HG03060 (cell line): ENCODE measurements around the gene CPA3.

Experiments
- ATAC-seq: cut with Tn5 transposase; IDR thresholded peaks from one replicate; pipeline ENCODE4 v1.9.1; 2021; ENCODE audit warnings: low read depth, moderate number of reproducible peaks; ENCODE audit not compliant: unreplicated experiment

The CPA3 gene

DNA sequence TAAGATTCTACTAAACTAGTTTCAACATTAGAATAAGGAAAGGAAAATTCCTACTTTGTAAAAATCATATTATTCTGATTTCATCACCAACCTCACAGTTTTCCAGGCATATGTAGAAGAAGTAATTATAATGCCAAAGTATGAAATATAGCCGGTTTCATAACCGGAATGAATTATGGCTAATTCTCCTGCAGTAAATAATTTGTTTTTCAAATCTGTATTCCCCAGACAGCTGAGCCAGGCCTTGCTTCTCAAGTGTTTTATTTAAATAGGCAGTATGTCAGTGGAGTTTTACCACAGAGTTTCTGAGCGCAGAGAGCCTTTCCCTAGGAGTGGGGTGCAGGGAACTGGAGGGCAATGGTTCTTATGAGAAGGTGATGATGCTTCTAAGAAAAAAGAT lies 8.7 kb upstream of the CPA3 start:
- no peak for ATAC-seq

DNA sequence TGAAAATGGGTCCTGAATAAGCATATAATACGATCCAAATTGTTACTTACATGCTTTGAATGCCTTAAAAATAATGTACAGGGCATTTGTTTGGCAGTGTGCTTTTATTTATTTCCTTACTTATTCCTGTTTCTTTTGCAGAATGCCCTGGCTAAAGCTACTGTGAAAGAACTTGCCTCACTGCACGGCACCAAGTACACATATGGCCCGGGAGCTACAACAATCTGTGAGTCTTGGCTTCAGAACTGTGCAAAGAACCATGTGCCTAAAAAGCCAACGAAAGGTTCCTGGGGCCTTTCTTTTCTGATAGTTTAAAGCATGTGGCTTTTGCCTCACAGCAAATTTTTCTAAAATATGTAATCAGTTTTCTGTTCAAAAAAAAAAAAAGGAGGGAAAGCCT lies 7.8 kb upstream of the CPA3 start:
- no peak for ATAC-seq

DNA sequence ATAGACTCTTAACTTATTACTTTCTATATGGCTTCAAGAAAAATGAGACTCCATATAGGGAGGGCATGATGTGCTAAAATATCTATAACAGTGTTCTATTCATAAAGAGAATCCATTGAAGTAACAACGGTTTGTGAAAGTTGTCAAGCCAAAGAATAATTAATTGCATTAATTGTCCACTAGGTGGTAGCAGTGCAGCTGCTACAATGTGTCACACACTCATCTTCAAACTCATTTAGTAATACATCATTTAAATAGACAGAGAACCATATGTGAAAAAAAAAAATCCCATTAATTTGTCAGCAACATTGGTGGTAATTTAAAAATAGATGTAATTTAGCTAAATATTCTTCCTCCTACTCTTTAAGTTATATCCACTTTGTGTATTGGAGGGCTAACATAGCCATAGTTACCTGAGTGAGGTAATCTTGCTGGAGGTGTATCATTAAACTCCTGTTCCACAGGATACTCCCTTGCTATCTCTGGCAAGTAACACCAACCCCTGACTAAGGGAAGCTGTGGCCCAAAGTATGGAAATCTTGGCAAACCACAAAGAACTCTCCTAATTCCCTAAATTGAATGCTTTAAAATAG lies 3.7 kb upstream of the CPA3 start:
- peak; percentile 68 for ATAC-seq

DNA sequence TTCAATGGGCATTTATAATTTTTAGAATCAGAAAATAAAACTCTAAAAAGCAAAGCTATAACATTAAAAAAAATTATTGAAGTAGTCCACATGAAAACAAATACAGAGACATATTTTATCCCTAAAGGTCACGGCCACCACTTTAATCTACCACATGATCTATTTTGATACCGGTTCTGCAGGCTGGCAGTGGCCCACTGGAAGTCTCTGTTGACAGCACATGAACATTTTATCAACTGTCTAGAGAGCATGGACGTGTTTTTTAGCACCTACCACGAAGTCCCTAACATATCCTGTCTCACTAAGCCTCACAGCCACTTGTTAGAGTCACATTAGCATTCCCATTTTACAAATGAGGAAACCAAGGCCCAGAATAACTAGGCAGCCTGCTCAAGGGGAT lies 1.8 kb upstream of the CPA3 start:
- ATAC-seq: no peak

DNA sequence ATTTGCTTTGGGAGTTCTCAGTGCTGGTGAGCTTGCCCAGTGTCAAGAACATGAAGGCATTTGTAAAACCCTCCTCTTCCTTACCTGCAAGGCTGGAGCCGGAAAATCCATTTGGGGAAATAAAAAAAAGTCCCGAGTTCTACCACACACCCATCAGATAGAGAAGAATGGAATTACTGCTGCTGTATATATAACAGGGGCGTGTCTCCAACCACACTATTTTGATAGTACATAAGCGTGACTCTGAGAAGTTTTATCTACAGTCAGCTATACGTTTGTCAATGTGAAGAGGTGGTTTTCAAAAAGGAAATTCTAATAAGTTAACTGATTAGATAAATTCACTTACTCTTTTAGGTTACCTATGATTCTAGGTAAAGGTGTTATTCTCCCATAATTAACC lies 1.3 kb upstream of the CPA3 start:
- no peak for ATAC-seq

DNA sequence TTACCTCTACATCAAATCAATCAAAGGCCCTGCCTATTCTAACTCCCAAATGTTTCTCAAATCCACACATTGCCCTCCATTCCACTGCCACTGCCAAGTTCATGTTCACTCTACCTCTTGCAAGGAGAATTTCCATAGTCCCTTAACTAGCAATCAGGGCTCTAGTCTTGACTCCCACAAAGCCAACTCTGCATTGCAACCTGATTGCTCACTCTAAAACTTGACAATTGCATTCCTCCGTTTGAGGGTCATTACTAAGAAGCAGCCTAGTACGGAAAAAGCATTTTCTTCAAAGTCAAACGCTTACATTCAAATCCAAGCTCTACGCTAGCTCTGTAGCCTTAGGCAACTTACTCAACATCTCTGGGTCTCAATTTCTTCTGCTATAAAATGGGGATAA lies 1.2 kb downstream of the CPA3 start:
- ATAC-seq: no peak

DNA sequence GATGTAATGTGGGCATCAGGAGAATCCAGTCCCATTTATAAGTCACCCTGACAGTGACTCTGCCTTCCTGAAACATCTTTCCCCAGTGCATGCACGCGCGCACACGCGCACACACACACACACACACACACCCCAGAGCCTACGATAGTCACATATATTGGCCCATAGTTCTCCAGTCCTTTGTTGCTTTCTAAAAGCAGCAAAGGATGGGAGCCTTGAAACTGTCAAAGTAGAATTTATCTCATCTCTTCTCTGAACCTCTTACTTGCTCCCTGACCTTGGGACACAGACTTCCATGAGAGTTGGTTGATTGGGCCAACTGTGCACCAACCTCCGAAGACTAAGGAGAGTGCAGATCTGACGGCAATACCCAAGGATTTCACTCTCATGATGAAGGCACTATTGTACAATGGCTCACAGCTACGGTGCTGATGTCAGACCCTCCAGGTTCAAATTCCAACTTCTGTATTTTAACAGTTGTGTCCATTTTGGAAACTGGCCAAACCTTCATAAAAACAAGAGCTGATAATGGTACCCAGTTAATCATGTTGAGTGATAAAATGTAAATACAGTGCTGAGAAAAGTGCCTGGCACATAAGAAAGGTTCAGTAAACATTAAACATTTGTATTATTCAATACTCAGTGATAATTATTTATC lies 8.3 kb downstream of the CPA3 start:
- ATAC-seq: no peak

DNA sequence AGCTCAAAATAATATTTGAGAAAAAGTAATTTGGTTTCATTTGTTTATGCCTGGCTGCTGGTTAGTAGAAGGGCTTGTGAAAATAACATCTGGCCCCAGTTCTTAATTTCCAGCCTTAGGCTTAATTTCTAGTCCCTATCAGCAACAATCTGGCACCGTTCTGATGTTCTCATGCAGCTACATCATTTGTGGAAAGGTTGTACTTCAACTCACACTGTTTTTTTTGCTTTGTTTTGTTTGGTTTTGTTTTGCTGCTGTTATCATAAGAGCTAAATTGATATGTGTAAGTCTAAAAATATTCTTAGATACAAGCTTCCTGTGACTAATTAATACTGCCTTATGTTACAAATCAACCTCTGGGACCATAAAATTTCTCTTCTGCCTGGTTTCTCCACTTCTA lies 8.9 kb downstream of the CPA3 start:
- no peak for ATAC-seq

DNA sequence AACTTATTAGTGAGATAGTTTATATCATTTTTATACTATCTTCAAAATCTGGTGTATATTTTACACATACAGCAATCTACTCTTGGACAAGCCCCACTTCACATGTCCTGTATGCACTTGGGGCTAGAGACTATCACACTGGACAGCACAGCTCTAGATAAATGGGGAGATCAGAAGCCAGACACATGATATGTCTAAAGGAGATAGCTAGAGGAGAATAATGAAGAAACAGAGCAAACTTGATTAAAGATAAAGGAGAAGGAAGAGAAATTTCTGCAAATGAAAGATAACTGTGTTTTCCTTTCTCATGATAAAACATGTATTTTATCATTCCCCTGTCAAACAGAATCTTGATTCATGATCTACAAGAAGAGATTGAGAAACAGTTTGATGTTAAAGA lies 13.0 kb downstream of the CPA3 start:
- no peak for ATAC-seq

DNA sequence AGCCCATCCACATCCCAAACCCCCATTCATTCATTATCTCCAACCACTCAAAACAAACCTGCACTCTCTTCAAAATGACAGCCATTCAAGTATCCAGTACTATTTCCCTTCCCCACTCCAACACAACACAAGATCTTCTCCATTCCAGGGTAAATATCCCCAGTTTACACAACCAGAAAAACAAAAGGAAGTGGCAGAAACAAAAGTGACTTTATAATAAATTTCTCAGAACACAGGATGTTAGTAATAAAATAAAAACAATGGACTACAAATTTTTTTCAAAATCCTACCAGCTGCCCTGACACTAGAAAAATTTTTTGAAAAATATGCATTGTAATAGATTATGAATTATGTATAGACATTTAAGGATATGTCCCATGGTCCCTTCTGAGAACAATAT lies 14.2 kb downstream of the CPA3 start:
- no peak for ATAC-seq

DNA sequence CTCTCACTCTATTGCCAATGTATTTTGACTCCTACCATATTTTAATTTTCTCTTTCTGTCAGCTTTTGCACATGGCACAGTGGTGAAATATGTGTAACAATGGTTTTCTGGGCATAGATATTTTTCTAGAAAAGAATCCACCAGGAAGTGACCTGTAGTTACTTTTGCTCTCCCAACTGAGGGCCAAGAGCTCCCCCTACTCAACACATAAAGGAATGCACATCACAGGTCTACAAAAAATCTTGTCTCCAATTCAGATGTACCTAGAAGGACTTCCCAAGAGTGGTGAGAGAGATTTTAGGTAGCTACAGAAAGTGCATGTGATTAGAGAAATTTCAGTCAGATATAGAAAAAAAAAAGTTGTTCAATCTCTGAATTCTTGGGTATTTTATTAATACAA lies 15.6 kb downstream of the CPA3 start:
- ATAC-seq: no peak

DNA sequence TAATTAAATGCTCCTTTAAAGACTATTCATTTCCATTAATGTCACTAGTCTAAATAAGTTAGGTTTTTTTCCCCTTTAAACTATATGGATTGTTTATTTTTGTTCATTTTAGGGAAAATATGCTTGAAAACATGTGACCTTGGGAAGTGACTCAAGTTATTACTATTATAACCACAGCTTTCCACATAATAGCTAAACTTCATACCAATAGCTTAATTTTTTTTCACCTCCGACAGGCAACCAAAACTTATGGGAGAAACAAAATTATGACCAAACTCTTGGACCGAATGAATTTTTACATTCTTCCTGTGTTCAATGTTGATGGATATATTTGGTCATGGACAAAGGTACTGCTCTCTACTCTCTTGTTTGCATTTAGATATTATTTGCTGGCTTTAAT lies 16.2 kb downstream of the CPA3 start:
- ATAC-seq: no peak

DNA sequence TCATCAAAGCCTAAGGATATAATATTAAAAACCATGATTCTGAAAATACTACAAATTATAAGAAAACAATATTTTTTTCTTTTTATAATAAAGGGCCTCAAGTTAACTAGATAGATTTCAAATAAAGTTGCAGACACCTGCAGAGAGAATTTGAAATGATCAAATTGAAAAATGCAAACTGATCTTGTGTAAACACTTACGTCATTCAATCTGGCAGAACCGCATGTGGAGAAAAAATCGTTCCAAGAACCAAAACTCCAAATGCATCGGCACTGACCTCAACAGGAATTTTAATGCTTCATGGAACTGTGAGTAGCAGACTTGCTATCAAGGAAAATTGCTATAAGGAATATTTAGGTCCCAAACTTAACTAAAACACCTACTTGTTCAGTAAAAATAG lies 17.2 kb downstream of the CPA3 start:
- ATAC-seq: no peak

DNA sequence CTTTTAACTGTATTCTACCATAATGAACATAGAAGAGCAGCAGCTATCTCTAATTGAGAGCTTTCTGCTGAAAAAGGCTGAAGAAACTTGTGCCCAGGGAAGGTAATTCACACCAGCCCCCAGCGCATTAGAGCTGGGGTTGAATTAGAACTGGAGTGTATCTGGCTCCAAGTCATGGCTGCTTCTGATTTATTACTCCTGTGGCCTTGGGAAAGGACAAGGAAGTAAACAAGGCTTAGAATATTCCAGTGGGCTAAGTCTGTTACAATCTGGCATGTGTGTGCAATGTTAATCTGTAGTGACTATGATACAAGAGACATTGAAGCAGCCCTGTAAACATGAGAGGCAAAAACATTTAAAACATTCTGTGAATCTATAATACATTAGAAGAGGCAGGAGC lies 18.1 kb downstream of the CPA3 start:
- no peak for ATAC-seq

DNA sequence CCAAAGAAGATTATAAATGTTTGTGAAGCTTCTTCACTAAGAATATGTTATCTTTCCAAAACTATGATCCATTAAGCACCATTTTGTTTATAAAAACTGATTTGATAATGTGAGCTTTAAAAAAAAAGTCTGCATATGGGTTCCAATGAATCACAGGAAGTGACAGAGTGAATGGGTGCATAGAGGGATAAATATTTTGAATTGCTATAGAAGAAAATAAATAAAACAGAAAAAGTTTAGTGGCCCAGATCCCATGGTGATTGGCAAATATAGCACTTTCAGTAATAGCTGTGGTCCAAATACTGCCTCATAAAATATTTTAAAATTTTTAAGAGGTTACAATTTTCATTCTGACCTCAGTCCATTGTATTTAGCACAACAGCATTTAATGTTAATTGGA lies 19.2 kb downstream of the CPA3 start:
- ATAC-seq: no peak

DNA sequence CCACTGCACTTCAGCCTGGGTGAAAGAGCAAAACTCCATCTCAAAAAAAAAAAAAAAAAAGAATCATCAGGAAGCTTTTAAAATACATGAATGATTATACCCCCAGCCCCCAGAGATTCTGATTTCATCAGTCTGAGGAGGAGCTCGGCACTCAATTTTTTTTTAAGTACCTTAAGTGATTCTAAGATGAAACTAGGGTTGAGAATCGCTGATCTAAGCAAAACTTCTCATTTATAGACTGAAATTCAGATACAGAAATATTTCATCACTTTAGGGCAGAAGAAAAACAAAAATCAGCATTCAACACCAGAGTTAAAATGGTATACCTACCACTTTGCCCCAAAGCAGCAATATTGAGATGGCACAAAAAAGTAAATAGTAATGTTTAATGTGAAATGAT lies 24.7 kb downstream of the CPA3 start:
- no peak for ATAC-seq

DNA sequence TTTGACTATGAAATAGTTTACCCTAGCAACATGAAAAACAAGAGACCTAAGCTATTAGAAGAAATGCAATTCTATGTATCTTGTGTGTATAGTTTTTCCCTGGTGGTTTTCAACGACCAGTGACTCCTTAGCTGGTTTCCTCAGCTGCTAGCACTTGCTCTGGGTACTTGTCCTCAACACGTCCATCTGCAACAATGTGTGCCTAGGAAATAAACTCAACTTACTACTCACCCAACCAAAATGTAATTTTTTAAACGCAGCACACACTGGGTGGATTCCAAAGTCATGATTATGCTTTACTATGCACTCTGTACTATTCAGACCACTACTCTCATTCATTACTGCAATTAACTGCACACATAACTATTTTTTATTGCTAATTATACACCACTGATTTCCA lies 31.0 kb downstream of the CPA3 start:
- no peak for ATAC-seq

DNA sequence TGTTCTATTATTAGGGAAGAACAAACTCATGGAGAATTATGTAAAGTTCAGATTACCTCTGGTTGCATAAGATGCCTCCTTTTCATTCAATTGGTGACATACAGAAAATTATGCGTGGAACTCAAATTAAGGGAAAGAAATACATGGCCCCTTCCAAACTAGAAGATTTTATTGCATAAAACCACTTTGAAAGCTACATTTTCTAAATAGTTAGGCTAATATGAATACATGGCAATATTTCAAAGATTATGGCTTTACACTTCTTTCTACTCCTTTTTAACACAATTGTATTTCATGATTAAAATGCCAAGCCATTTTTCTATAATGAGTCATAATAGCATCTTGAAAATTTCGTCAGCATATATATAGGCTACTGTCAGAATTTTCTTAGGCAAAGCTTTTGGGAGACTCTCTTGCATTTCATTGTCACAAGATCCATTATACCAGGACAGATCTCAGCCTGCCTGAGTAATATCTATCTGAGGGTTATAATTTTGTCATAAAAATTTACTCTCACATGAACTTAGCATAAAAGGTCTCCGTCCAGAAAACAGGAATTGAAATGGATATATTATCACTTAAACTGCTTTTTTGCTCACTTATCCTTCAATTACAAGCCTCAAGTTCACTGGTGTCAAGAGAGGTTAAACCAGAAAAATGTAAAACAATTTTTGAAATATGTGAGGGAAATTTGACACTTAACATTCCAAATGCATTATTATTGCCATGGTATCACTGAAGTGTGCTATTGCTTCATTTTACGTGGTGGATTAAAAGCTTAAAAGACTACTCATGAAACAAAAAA lies 37.1 kb downstream of the CPA3 start:
- ATAC-seq: no peak

DNA sequence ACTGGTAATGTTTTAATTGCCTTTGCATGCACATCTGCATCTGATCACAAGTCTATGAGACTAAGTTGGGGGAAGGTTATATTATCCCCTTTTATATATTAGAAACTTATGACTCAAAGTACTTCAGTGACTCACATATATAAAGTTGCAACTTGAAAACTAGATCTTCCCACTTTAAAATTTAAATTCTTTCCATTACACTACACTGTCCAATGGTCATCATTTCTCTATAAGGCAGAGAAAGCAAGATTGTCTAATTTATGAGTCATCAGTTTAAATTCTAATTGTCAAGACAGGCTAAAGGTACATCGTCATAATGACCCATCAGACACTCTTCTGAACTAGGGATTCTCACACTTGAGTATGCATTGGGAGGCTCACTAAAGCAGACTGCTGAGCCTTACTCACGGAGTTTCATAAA lies 37.9 kb downstream of the CPA3 start:
- ATAC-seq: no peak

DNA sequence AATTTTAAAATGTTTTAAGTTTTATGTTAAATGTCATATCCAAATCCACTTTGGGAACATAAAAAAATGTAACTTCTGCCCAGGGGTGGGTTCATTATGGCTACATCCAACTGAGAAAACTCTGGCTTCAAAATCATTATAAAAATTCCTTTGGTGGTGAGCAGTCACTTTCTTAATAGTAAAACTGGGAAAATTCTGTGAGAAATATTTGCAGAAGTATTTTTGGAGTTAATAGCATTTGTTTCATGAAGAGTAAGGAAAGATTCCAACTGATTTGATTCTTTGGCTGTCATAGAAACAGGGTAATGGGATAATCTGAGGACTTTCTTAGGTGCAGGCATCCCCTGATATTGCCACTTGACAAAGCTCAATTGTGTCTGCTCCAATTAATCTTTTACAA lies 38.8 kb downstream of the CPA3 start:
- no peak for ATAC-seq

DNA sequence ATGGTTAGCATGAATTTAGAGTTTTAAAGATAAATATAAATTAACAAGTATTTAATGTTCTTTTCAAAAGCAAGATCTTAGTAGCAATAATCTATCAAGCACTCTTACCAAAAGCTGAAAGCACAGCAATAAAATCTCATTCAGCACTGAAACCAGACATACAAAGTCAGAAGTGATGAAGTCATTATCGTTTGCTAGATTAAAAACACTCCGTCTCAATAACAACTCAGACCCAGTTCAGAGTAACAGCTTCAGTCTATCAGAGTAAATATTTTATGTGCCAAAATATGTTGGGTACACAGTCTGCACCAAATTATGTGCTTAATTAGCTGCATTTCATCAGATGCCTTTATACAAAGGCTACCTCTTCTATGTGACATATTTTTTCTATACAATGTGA lies 41.6 kb downstream of the CPA3 start:
- no peak for ATAC-seq

DNA sequence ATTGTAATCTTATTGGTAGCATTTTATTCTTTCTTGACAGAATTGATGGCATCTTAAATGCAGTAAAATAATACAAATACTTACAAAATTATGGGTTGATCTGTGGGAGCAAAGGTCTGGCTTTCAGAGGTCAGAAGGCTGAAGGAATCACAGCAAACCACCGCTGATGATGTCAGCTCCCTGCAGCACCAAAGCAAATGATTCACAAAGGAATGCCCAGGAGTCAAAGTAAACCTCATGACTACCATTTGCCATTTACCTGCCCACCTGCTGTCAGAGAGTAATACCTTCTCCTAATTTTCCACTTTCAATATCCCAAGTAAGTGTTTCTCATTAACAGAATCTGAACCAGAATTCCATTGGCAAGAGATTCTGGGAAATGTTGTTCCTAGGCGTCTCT lies 46.1 kb downstream of the CPA3 start:
- no peak for ATAC-seq
